Colon (tissue), 2 donors: ENCODE results near the gene DYNLT2B.
"Not testable (repeated sequence)": the region's sequence is repeated elsewhere in the genome, so short reads cannot be mapped to it uniquely, and the experiment has no call there.

Experiments used
- FAIRE-seq: peaks from 2 replicates; lab custom pipeline; 2012; peaks lifted over from hg19 to GRCh38; lab: Jason Lieb, UNC
- donor health status: control.
- donor health status: control.

DYNLT2B gene

GRCh38 chr3:196268284-196269163, 49.5 kb downstream of the DYNLT2B start:
- no peak for FAIRE-seq

- no peak for FAIRE-seq
These were observed 54.2 kb downstream of the DYNLT2B start for GRCh38 chr3:196263819-196264218.

GRCh38 chr3:196260784-196261183, 57.3 kb downstream of the DYNLT2B start:
- FAIRE-seq: no peak

GRCh38 chr3:196255776-196256175, 62.3 kb downstream of the DYNLT2B start:
- no peak for FAIRE-seq

- FAIRE-seq: no peak
These were observed 63.4 kb downstream of the DYNLT2B start for GRCh38 chr3:196254376-196255283.

GRCh38 chr3:196251918-196252317, 66.1 kb downstream of the DYNLT2B start:
- no peak for FAIRE-seq

GRCh38 chr3:196246612-196247308, 71.3 kb downstream of the DYNLT2B start:
- no peak for FAIRE-seq

- not testable (repeated sequence) for FAIRE-seq
These were observed 73.9 kb downstream of the DYNLT2B start for GRCh38 chr3:196244166-196244565.

- no peak for FAIRE-seq
These were observed 76.3 kb downstream of the DYNLT2B start for GRCh38 chr3:196241704-196242103.
